Hematopoietic multipotent progenitor cell (in vitro differentiated cells): Measurements from ENCODE around the gene ZC3H14. TPM values are rescaled to one million over a fixed set of nuclear protein-coding genes. Genes with fewer than 3 reads are reported as not detected.

Experiments
- DNase-seq, 3 donors: peaks; one replicate each; pipeline ENCODE4 v3.0.0-alpha.2; 2011 to 2015; ENCODE audit warnings: low read depth in 2 of 3, low spot score in 2 of 3
- total RNA-seq: library from RNA; depleted of rRNA; stranded (reverse); fragments of >200 nt; gene quantifications from one replicate; pipeline ENCODE4 v1.2.3, GENCODE V29; 2012

The ZC3H14 gene
- total RNA-seq, 1 donor: 35.8 TPM

DNA sequence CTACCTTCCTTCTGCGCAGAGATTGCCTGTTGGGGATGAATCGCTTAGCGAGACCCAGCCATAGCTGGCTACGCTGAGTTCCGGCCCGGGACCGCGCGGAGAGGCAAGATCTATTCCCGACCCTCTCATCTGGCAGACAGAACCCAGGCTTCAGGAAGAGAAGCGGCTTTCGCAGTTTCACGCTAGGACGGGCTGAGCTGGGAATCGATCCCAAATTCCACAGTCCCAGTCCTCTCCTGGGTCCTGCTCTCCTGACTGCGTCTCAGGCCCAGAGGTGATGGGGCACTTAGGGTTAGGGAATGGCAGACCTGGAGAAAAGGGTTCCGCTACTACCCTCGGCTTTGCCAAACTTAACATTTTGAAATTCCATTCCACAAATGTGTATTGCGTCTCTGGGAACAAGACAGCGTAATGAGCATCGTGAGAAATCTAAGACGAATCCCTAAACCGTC is 10.8 kb upstream of the ZC3H14 start:
- DNase-seq: no peak

- no peak for DNase-seq
Measured at GRCh38 chr14:88552876-88553275, 10.0 kb upstream of the ZC3H14 start.

- peak in 1 of 3 donors; percentile 47 for DNase-seq
Measured at GRCh38 chr14:88553886-88554456, 8.9 kb upstream of the ZC3H14 start.

- DNase-seq: no peak
Measured at GRCh38 chr14:88554457-88555286, 8.2 kb upstream of the ZC3H14 start, which contains the start of gene PTPN21. TSS of gene PTPN21 (minus strand) at chr14:88555007. CDS start at chr14:88550417, 4,590 bp downstream.

- no peak for DNase-seq
Measured at GRCh38 chr14:88556581-88556980, 6.3 kb upstream of the ZC3H14 start.

GRCh38 chr14:88559852-88560251 is 3.0 kb upstream of the ZC3H14 start:
- DNase-seq: no peak

- DNase-seq: no peak
Measured at GRCh38 chr14:88562532-88562830, 356 bp upstream of the ZC3H14 start.

DNA sequence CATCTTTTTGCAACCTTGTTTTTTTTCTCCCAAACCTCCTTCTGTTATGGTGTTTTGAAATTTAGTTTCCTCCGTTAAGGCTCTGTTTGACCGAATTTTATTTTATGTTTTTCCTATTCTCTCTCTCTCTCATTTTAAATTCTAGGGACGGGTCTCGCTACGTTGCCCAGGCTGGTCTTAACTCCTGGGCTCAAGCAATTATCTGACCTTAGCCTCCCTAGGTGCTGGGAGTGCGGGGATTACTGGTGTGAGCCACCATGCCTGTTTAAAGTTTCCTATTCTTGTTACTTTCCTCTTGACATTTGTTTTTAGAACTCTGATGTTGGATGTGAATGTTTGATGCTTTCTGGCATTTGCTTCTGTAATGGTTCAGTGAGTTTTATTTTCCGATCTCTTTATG is 1.0 kb downstream of the ZC3H14 start:
- DNase-seq: no peak

DNA sequence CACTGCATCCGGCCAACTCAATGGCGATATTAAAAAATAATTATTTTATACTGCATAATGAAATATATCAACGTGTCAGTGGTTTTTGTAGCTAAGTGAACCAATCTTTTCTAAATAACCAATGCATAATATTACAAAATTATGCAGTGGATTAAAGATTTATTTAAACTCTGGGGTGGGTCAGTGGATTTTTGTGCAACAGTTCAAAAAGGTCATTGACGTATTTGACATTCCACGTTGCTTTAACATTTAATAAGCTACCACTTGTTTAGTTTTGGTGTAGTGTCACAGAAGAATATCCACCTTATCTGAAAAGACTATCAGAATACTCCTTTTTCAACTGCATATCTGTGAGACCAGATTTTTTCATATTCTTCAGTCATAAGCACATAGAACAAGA is 2.6 kb downstream of the ZC3H14 start:
- DNase-seq: no peak

GRCh38 chr14:88568196-88568595 is 5.4 kb downstream of the ZC3H14 start:
- DNase-seq: no peak

DNA sequence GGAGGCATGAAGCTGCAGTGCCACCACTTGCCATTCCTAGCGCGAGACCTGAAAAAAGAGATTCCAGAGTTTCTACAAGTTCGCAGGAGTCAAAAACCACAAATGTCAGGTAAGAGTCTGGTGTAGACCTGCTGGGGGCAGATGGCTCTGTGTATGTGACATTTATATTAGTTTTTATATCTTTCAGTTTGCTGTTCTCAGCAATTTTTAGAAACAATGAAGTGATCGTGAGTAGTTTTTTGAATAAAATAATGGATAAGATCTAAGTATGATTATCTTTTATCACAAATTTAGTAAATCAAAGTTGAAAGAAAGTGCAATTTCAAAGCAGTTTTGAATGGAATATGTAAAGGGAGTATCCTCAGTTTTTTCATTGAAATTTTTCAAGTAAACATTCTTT is 9.3 kb downstream of the ZC3H14 start:
- DNase-seq: no peak

DNA sequence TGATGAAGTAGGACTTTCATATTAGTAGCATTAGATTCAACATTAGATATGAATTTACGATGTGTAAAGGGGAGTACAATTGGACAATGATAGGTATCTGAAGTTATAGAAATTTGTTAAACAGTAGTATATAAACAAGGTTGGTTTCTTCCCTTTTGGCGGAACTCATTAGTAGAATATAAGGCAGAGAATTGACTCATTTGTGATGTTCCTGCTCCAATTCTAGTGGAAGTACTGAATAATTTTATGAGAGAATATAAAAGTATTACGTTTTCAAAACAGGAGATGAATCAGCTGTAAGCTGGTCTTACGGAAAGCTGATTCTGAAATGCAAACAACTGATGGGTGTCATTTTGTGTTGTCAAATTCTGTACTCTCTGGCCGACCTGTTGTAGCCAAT is 13.4 kb downstream of the ZC3H14 start:
- DNase-seq: no peak

GRCh38 chr14:88584451-88584850 is 21.6 kb downstream of the ZC3H14 start:
- DNase-seq: no peak

GRCh38 chr14:88588081-88588480 is 25.2 kb downstream of the ZC3H14 start:
- DNase-seq: no peak

DNA sequence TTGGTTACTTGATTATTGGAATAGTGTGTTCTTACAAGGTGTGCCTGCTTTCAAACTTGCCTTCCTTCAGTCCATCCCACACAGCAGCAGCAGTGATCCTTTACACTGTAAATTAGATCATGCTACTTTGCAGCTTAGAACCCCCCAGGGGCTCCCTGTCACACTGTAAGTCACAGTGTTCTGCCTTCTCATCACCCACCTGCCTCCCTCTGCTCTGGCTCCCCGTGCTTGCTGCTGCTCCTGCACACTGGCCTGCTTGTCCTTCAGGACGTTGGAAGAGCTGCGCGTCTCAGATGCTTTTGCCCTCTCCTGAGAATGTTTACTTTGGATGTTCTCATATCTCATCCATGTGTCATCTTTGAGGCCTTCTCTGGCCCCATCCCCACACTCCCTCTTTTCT is 27.3 kb downstream of the ZC3H14 start:
- DNase-seq: no peak

GRCh38 chr14:88592031-88592430 is 29.2 kb downstream of the ZC3H14 start:
- DNase-seq: no peak

- DNase-seq: no peak
Measured at GRCh38 chr14:88597038-88597437, 34.2 kb downstream of the ZC3H14 start.

- DNase-seq: no peak
Measured at GRCh38 chr14:88597601-88598000, 34.8 kb downstream of the ZC3H14 start.

GRCh38 chr14:88598097-88598675 is 35.3 kb downstream of the ZC3H14 start:
- DNase-seq: no peak

- DNase-seq: no peak
Measured at GRCh38 chr14:88599326-88599725, 36.5 kb downstream of the ZC3H14 start.

DNA sequence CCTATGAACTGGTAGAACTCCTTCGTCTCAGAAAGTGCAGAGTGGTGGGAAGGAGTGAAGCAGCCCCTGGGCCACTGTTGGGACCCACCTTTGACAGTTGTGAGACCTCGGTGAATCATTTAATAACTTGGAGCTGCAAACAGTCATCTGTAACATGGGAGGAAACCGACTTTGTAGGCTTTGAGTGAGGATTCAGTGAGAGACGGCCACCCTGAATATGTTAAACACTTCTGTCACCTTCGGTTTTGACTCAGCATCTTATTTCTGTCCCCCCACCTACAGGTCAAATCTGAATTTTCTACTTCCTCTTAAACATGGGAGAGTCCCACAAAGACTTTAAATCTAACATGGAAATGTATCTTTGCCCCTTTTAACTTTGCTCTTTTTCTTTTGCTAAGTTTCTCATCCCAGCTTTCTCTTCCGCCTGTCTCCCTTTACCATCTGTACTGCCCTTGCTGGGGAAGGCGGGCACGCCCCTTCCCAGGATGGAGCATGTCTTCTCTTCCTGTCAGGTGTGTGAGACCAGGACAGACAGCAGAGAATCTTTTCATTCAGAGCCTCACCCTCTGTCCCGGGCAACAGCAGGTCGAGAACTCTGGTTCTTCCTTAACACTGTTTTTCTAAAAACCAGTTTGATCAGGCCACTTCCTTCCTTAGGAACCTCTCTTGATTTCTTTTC is 37.1 kb downstream of the ZC3H14 start:
- no peak for DNase-seq

DNA sequence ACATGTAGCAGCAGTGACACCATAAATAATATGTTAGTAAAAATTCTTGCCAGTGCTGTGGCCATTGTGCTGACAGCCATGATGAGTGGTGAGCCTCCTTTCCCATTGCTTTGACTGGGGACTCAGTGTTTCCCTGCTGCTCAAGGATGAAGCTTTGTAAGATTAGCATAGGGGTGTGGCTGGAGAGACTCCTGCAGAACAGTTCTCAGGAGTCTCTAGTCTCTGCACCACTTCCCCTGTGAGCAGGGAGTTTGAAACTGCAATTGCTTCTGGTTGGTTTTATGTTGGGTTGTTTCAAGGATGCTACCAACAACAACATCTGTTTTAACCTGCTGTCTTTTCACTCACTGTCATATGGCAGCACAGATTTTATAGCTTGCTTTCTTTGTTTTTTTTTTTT is 41.4 kb downstream of the ZC3H14 start:
- DNase-seq: no peak
